Retina (tissue), 1 donor: ENCODE results near the gene CELF6.
A peak's percentile ranks its signal among the peaks of the same experiment; 100 is the strongest.
"Not testable (repeated sequence)": the region's sequence is repeated elsewhere in the genome, so short reads cannot be mapped to it uniquely, and the experiment has no call there.

Experiments
- DNase-seq: peaks from one replicate; pipeline ENCODE4 v3.0.0-alpha.2; 2016

Gene CELF6

DNA sequence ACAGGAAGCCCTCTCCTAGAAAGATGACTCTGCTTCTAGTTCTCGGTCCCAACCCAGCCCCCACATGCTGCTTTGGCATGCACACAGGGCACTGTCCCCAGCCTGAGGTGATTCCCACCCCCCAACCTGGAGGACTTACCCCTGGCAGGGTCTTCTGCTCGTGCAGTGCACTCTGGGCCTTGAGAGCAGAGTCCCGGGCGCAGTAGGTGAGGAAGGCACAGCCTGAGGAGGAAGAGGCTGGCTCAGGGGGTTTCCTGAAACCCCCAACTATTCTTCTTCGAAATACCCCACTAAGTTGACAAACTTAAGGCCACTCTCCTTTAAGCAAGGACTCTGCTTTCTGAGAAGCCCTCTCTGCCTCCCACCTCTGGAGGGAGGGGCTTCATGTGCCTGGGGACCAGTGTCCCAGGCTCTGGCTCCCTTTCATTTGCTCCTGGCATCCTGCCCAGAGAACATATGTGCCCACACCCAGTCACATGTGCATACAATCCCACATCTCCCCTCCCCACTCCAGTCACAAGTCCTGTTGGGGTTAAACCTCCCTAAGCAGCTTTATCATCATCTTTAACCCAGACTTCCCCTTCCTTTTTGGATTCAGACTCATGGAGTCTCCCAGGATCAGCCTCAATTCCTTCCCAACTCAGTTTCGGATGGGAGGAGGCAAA, 4.1 kb downstream of the CELF6 start:
- DNase-seq: peak; percentile 13

GRCh38 chr15:72313881-72314280, 6.1 kb downstream of the CELF6 start:
- DNase-seq: no peak

DNA sequence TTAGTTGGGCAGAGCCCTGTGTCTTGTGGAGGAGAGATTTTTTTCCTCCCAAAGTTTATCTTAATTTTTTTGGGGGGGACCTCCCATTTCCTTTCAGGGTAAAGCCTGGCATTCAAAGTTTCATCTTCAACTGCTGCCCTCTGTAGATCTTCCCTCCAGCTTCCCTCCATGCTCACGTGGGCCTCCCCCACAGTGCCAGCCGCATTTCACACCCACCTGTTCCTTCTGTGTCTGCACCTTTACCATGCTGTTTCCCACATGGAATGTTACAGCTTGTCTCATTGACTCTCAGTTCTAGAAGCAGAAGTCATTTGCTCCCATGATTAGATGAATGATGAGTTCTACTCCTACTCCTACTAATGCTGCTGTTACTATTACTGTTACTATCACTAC, 6.5 kb downstream of the CELF6 start:
- no peak for DNase-seq

DNA sequence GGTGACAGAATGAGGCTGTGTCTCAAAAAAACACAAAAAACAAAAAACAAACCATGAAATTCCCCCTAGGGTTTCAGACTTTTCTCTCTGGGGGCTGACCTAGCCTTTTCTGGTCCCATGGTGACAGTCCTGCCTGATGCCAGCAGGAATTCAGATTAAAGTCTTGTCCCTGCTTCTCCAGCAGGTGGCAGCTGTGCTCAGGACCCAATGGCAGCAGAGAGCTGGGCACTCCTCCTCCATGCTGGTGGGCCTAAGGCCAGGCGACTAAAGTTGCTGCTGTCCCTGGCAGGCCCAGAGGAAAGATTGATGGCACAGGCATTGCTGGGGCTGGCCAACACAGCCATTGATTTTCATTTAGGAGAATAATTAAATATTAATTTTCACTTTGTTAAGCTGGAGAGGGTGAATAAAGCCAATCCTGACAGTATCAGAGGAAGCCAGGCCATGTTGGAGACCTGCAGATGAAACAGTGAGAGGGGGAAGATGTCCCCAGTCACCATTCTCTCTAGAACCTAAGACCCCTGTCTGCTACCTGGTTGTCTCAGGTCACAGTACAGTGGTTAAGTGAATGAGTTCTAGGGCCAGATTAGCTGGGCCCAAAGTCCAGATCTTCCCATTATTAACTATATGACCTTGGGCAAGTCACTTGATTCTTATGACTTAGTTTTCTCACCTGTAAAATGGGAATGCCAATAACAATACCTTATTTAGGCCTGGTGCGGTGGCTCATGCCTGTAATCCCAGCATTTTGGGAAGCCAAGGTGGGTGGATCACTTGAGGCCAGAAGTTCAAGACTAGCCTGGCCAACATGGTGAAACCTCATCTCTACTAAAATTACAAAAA, 7.1 kb downstream of the CELF6 start:
- DNase-seq: peak; percentile 55

DNA sequence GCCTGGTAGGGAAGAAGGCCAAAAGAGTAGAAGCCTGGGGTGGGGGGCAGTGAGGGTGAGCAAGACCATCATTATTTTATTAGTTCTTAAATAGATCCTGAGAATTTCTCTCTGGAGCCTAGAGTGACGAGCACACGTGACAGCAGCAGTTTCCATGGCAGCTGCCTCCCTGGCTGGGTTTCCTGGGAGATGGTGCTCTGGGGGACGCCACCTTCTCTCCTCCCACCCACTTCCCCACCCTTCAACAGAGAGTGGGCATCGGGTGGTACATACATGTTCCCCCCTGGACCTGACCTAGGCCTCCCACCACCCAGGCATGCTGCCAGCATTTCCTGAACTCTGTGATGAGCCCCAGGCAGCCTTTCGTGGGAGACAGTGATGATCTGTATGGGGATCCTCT, 12.9 kb downstream of the CELF6 start:
- no peak for DNase-seq

DNA sequence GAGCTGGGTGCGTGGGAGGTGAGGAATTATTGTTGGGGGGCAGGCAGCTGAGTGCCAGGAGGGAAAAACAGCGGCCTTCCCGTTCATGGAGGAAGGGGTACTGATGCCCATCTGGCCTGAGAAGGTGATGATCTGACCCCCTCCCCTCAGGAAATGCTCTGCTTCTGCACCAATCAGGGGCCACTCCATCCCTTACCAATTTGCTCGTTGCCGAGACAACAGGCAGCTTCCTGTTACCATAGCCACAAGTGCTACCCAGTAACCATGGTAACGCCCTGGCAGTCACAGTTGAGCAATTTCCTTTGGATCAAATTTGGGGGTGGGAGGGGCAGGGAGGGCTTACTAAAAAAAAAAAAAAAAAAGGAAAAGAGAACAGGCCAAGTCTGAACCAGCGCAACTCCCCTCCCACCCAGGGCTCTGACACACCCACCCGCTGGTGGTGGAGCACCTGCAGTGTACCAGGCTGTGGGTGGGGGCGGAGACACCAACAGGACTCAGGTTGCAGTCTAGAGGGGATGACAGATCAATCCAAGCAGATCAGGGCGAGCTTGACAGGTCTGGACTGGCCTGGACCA, 13.7 kb downstream of the CELF6 start:
- DNase-seq: peak; percentile 38

GRCh38 chr15:72304596-72304995, 15.4 kb downstream of the CELF6 start:
- DNase-seq: no peak

DNA sequence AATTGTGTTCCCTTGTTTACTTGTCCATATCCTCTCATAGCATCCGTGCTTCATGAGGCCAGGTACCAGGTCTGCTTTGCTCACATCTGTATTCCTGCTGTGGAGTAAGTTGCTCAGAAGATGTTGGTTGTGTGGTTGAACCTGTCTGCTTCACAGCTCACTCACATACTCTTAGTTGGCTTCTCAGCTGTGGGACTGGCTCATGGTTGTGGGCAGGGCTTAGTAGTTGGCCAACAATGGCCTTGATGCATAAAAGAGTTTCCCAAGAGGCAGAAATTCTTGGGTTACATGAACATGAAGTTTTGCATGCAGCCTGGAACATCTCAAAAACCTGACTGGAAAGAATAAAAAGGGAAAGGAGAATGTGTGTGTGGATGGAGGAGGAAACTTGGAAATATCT, 17.0 kb downstream of the CELF6 start:
- DNase-seq: no peak

GRCh38 chr15:72289597-72290325, 30.2 kb downstream of the CELF6 start:
- no peak for DNase-seq

DNA sequence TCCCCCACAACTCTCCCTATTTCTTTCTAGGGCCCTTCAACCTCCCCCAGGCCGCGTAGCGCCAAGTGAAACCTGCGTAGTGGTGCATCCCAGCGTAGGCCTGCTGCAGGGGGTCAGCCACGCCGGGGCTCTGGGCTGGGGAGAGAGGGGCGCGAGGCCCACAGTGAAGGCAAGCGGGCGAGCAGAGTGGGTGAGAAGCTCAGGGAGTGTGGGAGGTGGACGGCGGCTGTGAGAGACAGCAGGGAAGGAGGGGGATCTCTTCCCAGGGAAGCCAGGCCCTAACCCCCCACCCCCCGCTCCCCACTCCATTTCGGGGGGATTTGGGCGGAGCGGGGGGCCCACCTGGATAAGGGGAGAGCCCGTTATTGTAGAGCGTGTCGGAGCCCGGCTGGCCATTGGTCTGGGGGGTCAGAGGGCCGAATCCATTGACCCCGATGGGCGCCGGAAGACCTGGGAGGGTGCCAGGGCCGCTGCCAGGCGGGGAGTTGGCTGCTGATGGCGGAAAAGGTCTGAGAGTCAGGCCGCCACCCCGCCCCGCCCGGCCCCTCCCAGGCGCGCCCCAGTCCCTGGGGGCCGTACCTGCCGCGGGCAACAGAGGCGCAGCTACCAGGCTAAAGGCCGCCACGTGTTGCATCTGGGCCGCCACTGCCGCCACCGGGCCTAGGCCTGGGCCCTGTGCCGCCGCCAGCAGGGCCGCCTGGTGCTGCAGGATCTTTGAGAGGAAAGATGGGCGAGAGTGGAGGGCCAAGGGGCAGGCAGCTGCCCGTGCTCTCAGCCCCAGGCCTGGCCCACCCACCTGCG, 31.0 kb downstream of the CELF6 start:
- no peak for DNase-seq

DNA sequence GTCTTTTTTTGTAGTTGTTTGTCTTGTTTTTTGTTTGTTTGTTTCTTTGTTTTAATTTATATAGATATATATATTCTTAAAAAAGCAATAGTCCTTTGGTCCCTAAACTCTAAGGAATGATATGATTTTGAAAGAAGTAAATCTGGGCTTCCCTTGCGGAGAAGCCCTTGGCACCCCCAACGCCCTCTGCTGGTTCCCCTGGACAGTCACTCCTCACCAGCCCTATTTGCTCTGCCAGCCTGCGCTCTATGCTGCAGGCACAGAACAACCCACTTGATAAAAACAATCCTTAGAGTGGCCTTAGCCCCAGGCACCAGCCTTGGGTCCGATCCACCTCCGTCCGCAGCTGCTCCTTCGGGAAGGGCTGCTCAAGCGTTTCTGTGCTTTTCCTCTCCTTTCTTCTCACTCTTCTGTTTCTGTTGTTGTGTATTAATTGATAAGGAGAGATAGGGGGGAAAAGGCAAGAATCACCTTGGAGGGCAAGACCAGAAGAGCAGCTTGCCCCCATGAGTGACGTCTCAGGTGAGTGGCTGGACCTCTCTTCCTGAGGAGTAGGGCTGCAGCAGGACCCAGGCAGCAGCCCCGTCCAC, 33.9 kb downstream of the CELF6 start:
- no peak for DNase-seq

GRCh38 chr15:72285402-72285801, 34.6 kb downstream of the CELF6 start:
- no peak for DNase-seq

DNA sequence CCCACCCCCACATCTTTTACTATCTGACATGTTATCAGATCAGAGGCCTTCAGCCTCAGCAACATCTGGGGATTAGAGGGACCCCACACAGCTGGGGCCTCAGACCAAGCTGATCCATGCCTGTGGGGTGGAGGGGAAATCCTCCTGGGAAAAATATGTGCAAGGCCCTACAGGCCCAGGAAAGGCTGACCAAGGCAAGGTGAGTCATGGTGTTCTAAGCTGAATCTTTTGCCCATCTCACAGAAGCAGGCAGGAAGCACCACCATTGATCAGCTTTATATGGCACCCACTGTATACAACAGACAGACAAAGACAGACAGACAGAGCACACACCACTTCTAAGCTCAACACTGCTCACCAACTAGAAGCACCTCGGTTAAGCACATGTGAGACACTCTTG, 35.2 kb downstream of the CELF6 start:
- no peak for DNase-seq

DNA sequence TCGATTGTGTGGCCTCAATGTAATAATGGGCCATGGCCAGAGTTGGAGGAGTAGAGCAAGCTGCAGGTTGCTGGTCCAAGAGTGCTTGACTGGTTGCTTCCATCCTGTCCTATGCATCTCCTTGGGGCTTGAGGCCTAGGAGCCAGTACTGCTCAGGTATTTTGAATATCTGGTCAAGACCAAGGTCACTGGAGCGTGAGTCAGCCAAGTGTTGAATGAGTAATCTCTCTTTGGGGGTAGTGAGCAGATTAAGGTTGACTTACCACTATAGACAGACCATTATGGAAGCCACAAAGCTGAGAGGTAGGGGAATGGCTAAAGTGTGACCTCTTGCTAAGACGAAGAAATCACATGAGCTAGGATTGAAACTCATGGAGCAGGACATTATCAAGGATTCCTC, 38.2 kb downstream of the CELF6 start:
- no peak for DNase-seq

- DNase-seq: no peak
Observed at GRCh38 chr15:72280751-72281150, 39.2 kb downstream of the CELF6 start.

DNA sequence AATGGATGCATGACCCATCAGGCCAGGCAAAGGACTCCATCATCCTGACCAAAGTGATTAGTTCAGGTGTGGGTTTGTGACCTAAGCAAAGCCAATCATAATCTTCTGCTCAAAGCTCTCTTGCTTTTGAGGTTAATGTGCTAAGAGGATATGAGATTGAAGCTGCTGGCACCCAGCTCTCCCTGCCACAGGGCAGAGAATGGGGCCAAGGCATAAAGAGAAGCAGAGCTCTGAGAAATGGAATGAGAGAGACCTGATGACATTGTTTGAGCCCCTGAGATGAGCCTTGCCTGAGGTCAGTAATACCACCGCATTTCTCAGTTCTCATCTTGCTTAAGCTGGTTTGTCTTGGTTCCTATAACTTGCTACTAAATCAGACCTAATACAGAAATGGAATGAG, 41.2 kb downstream of the CELF6 start:
- no peak for DNase-seq

DNA sequence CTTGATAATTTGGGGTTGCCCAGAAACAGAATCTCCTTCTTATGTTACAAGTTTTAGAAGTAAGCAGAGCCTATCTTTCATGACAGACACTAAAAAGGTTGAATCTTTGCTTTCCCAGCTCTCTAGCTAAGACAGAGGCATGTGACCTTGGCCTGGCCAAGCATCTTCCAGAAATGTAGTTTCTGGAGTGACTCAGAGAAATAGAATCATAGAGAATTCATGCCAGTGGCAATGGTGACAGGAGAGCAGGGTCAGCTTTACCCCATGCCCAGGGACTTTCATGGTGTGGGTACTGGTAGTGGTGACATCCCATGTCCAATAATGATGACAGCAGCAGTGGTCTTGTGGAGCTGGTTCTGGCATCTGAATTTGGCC, 43.6 kb downstream of the CELF6 start:
- no peak for DNase-seq

DNA sequence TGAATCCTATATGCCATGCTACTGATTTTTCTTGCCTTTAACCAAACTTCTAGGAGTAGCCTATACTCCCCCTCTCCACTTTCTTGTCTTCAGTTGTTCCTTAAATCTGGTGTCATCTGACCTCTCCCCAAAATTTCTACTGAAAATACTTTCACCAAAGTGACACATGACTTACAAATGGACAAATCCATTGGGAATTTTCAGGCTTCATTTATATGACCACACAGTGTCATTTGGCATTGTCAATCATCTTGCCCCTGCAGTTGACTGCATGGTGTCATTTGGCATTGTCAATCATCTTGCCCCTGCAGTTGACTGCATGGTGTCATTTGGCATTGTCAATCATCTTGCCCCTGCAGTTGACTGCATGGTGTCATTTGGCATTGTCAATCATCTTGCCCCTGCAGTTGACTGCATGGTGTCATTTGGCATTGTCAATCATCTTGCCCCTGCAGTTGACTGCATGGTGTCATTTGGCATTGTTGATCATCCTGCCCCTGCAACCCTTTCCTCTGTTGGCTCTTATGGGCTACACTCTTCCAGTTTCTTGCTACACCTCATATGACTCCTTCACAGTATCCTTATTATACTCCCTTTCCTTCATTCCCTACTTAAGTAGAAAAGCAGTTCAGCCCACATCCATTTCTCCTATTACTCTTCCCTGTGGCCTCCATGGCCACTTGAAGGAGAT, 44.2 kb downstream of the CELF6 start:
- DNase-seq: not testable (repeated sequence)

DNA sequence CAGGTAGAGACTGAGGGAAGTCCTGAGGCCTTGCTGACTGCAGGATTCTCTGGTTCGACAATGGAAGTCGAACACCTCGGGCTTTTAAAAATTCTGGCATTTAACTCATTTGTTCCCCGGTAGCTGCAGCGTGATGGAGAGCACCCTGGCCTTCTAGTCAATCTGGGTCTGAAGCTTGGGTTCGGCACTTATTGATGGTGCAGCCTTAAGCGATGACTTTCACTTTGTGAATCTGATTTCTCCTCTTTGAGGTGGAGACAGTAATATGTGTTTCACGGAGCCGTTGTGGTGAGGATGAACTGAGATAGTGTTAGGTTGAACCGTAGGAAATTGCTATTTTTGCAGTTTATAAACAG, 47.0 kb downstream of the CELF6 start:
- DNase-seq: no peak

DNA sequence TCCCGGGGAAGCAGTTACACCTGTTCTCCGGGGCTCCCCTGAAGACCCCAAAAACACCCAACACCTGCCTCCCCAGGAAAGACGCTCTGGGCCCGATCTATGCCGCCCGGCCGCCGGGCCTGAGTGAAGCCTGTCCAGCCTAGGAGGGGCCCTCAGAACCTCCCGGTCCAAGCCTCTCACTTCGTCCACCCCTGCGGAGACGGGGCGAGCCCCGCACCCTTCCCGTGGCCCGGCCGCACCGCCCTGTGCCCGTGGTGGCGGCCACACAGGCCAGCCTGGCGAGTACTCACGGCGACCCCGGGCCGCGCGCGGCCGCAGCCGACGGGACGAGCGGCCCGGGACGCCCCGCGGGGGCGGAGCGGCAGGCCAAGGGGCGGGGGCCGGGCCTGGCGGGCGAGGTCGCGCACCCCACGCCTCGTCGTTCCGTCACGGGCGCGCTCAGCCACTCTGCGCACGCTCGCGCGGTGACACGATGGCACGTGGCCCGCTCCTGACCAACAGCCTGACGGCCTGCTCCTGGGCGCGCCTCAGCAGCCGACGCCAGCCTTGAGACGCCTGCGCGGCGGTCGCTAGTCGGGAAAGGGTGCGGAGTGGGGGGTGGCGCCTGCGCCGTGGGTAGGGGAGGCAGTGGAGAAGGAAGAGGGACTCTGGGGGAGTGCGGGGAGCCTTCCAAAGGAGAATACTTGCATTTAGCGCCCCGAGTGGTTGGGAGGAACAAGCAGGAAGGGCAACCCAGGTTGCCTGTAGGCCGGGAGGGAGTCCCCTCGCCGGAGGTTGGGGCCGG, 47.6 kb downstream of the CELF6 start, which contains the start of gene PARP6:
Gene PARP6 (minus strand): TSS at position 342 of the 784 bp plus-strand sequence. CDS start 5,077 bp downstream, outside the sequence.
- DNase-seq: peak; percentile 94

- DNase-seq: no peak
Observed at GRCh38 chr15:72271895-72272212, 48.1 kb downstream of the CELF6 start.
